ENCODE results near the gene EDEM2.
"Not testable (repeated sequence)": the region's sequence is repeated elsewhere in the genome, so short reads cannot be mapped to it uniquely, and the experiment has no call there.

EDEM2 gene

GRCh38 chr20:35085477-35086225 lies 61.5 kb downstream of the EDEM2 start:
- DNase-seq, result no peak

GRCh38 chr20:35084998-35085397 lies 62.1 kb downstream of the EDEM2 start:
- no peak for DNase-seq

GRCh38 chr20:35080348-35080642 lies 66.8 kb downstream of the EDEM2 start:
- not testable (repeated sequence) for DNase-seq

- DNase-seq, result no peak
Observed at GRCh38 chr20:35079472-35080347, 67.4 kb downstream of the EDEM2 start.

GRCh38 chr20:35077872-35078271 lies 69.3 kb downstream of the EDEM2 start:
- DNase-seq, result no peak

DNA sequence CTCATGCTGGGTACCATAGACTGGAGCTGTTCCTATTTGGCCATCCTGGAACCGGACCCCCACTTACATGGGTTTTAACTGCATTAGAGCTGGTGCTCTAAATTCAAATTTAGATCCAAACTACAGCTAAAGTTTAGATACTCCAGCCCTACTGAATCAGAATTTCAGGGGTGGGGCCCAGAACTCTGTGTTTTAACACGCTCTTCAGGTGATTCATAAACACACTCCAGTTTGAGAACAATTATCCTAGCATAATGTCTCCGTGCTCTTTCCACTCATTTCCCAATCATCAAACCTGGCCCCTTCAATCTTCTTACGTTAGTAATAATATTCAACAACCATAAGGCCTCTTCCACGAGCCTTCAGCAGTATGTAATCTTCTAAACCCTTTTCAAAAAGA lies 69.8 kb downstream of the EDEM2 start:
- DNase-seq, result no peak

- DNase-seq, result not testable (repeated sequence)
Observed at GRCh38 chr20:35071436-35072153, 75.5 kb downstream of the EDEM2 start.

DNA sequence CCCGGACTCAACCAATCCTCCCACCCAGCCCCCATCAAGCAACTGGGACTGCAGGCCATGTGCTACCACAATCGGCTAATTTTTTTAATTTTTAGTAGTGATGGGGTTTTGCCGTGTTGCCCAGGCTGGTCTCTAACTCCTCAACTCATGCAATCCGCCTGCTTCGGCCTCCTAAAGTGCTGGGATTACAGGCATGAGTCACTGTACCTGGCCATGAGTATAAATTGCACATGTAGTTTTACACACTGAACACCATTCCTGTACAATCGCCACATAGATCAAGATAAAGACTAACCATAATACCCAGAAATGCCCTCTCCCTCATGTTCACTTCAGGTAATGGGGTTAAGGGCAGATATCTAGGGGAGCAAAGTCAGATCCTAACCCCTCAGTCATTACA lies 80.9 kb downstream of the EDEM2 start:
- no peak for DNase-seq

Data from activated naive CD4-positive, alpha-beta T cell (primary cell).